H1 (cell line): ENCODE data around the gene SOX6. TPM values are rescaled to one million over a fixed set of nuclear protein-coding genes. Genes with fewer than 3 reads are reported as not detected.

Experiments used
- CTCF ChIA-PET: fragments of 300-600 bp; sonication (Branson Sonifier 250); formaldehyde crosslinking; loops from one replicate; lab custom pipeline; 2021; ENCODE audit not compliant: partially characterized antibody; lab: Charles Lee
- POLR2A ChIA-PET: fragments of 300-600 bp; sonication (Branson Sonifier 250); formaldehyde crosslinking; loops from one replicate; lab custom pipeline; 2021; ENCODE audit warnings: inconsistent platforms; ENCODE audit not compliant: partially characterized antibody; lab: Charles Lee
- DNase-seq, 2 experiments: peaks; one replicate each; pipeline versions ENCODE4 v3.0.0 to v3.0.0-alpha.2; 2010 to 2022; ENCODE audit warnings: low spot score in 2 of 2, low read depth in 1 of 2, mixed read lengths in 1 of 2
- FAIRE-seq: peaks from 2 replicates; lab custom pipeline; 2011; peaks lifted over from hg19 to GRCh38; lab: Jason Lieb, UNC
- H2AFZ ChIP-seq: 2 replicates; pipeline ENCODE4 v1.8.1; 2012; ENCODE audit warnings: low read length, inconsistent platforms
- H2AK5ac ChIP-seq: 2 replicates; pipeline ENCODE4 v1.6.1; 2013; ENCODE audit warnings: low read depth, low read length
- H2BK120ac ChIP-seq: replicated peaks from 2 replicates; pipeline ENCODE3; 2013; ENCODE audit warnings: low read depth, low read length, inconsistent platforms
- H2BK12ac ChIP-seq: 2 replicates; pipeline ENCODE4 v1.6.1; 2013; ENCODE audit warnings: low read depth, low read length
- H2BK15ac ChIP-seq: 2 replicates; pipeline ENCODE4 v1.6.1; 2013; ENCODE audit warnings: low read length
- H2BK20ac ChIP-seq: 2 replicates; pipeline ENCODE4 v1.6.1; 2013; ENCODE audit warnings: low read length
- H2BK5ac ChIP-seq: 2 replicates; pipeline ENCODE4 v1.6.1; 2013; ENCODE audit warnings: low read depth, low read length
- H3K14ac ChIP-seq: 2 replicates; pipeline ENCODE4 v1.6.1; 2013; ENCODE audit warnings: inconsistent platforms; ENCODE audit not compliant: insufficient read length
- H3K18ac ChIP-seq: 2 replicates; pipeline ENCODE4 v1.6.1; 2013; ENCODE audit warnings: low read length; ENCODE audit errors: extremely low read depth
- H3K23ac ChIP-seq: 2 replicates; pipeline ENCODE4 v1.6.1; 2013; ENCODE audit warnings: inconsistent platforms; ENCODE audit not compliant: insufficient read length
- H3K23me2 ChIP-seq: 2 replicates; pipeline ENCODE4 v1.6.1; 2013; ENCODE audit warnings: low read depth, low read length
- H3K27ac ChIP-seq: 2 replicates; pipeline ENCODE4 v1.6.1; 2011; ENCODE audit warnings: low read depth, low read length, inconsistent platforms
- H3K27me3 ChIP-seq, 4 experiments: replicated peaks in 1 of 4; 1 replicate in 1 of 4; 2 replicates in 3 of 4; pipeline versions ENCODE4 v1.6.1 to v1.8.1; 2011 to 2013; ENCODE audit warnings: low read length in 3 of 4, mild to moderate bottlenecking in 3 of 4, inconsistent platforms in 2 of 4, mixed read lengths in 2 of 4, moderate library complexity in 1 of 4; ENCODE audit not compliant: control insufficient read depth in 3 of 4, insufficient read depth in 3 of 4; ENCODE audit errors: extremely low read depth in 1 of 4
- H3K36me3 ChIP-seq, 4 experiments: 2 replicates each; pipeline versions ENCODE4 v1.6.1 to v1.8.1; 2011 to 2013; ENCODE audit warnings: mild to moderate bottlenecking in 4 of 4, low read length in 3 of 4, moderate library complexity in 2 of 4, control low read depth in 1 of 4, inconsistent platforms in 1 of 4; ENCODE audit not compliant: insufficient read depth in 4 of 4, control insufficient read depth in 2 of 4
- H3K4ac ChIP-seq: replicated peaks from 2 replicates; pipeline ENCODE3; 2013; ENCODE audit warnings: low read length, low read depth, mixed read lengths, inconsistent platforms; ENCODE audit not compliant: insufficient read length
- H3K4me1 ChIP-seq, 4 experiments: replicated peaks in 1 of 4; 1 replicate in 1 of 4; 2 replicates in 3 of 4; pipeline versions ENCODE4 v1.6.1 to v1.8.1; 2011 to 2013; ENCODE audit warnings: low read length in 3 of 4, inconsistent platforms in 2 of 4, mixed read lengths in 1 of 4; ENCODE audit not compliant: insufficient read depth in 4 of 4, control insufficient read depth in 3 of 4
- H3K4me2 ChIP-seq, 2 experiments: 2 replicates each; pipeline versions ENCODE4 v1.6.1 to v1.8.1; 2011 to 2013; ENCODE audit warnings: low read depth in 2 of 2, low read length in 2 of 2, control low read depth in 1 of 2, inconsistent platforms in 1 of 2, mild to moderate bottlenecking in 1 of 2; ENCODE audit not compliant: insufficient read depth in 1 of 2
- H3K4me3 ChIP-seq, 4 experiments: fragments of 200-600, 300-600 bp in 1 of 4; sonication (generic), shearing (Covaris generic), sonication (Bioruptor Twin) in 1 of 4; 2 replicates each; pipeline versions ENCODE4 v1.5.1 to v1.8.1; 2011 to 2016; ENCODE audit warnings: low read length in 4 of 4, low read depth in 3 of 4, control low read depth in 2 of 4, inconsistent platforms in 2 of 4, mild to moderate bottlenecking in 2 of 4, mixed read lengths in 1 of 4, moderate library complexity in 1 of 4; ENCODE audit not compliant: insufficient read depth in 2 of 4; ENCODE audit errors: extremely low read depth in 1 of 4
- H3K56ac ChIP-seq: replicated peaks from 2 replicates; pipeline ENCODE3; 2013; ENCODE audit warnings: low read depth, mild to moderate bottlenecking, mixed read lengths, low read length, inconsistent platforms; ENCODE audit not compliant: insufficient read length
- H3K79me1 ChIP-seq: 2 replicates; pipeline ENCODE4 v1.6.1; 2013; ENCODE audit warnings: low read depth, low read length, control low read depth
- H3K79me2 ChIP-seq, 2 experiments: 2 replicates each; pipeline versions ENCODE4 v1.6.1 to v1.8.1; 2012 to 2013; ENCODE audit warnings: low read length in 2 of 2, mild to moderate bottlenecking in 2 of 2, inconsistent platforms in 1 of 2; ENCODE audit not compliant: insufficient read depth in 2 of 2, control insufficient read depth in 1 of 2
- H3K9ac ChIP-seq, 4 experiments: replicated peaks in 1 of 4; 1 replicate in 1 of 4; 2 replicates in 3 of 4; pipeline versions ENCODE4 v1.6.1 to v1.8.1; 2011 to 2013; ENCODE audit warnings: low read depth in 3 of 4, low read length in 3 of 4, control low read depth in 2 of 4, mild to moderate bottlenecking in 2 of 4, moderate library complexity in 2 of 4, inconsistent platforms in 1 of 4; ENCODE audit errors: extremely low read depth in 1 of 4
- H3K9me3 ChIP-seq, 2 experiments: 2 replicates each; pipeline versions ENCODE4 v1.6.1 to v1.8.1; 2012 to 2013; ENCODE audit warnings: mild to moderate bottlenecking in 2 of 2, moderate library complexity in 2 of 2, control low read depth in 1 of 2, inconsistent platforms in 1 of 2, low read depth in 1 of 2, low read length in 1 of 2, mixed read lengths in 1 of 2; ENCODE audit not compliant: insufficient read depth in 2 of 2
- H4K20me1 ChIP-seq, 2 experiments: replicated peaks in 1 of 2; 2 replicates each; pipeline versions ENCODE3 to v1.8.1; 2011 to 2013; ENCODE audit warnings: inconsistent platforms in 2 of 2, low read length in 2 of 2, mild to moderate bottlenecking in 1 of 2; ENCODE audit not compliant: insufficient read depth in 2 of 2, control insufficient read depth in 1 of 2
- H4K5ac ChIP-seq: 2 replicates; pipeline ENCODE4 v1.6.1; 2013; ENCODE audit warnings: low read length, low read depth, mixed read lengths, inconsistent platforms; ENCODE audit not compliant: insufficient read length
- H4K8ac ChIP-seq: 2 replicates; pipeline ENCODE4 v1.8.0; 2013; ENCODE audit warnings: mild to moderate bottlenecking, moderate library complexity, low read length, inconsistent platforms; ENCODE audit not compliant: insufficient read depth; ENCODE audit errors: extremely low read depth
- H4K91ac ChIP-seq: replicated peaks from 2 replicates; pipeline ENCODE3; 2013; ENCODE audit warnings: low read length, mixed read lengths, inconsistent platforms; ENCODE audit not compliant: insufficient read length
- BRCA1 ChIP-seq: IDR thresholded peaks from 2 replicates; pipeline ENCODE4 v1.6.1; 2012; ENCODE audit warnings: low read depth, low read length, improper control_type of control experiment
- RFX5 ChIP-seq: IDR thresholded peaks from 2 replicates; pipeline ENCODE4 v1.6.1; 2011; ENCODE audit warnings: low read depth, low read length, improper control_type of control experiment, borderline replicate concordance
- SUZ12 ChIP-seq: fragments of 200-600 bp; sonication (generic); IDR thresholded peaks from 2 replicates; pipeline ENCODE4 v1.6.1; 2012; ENCODE audit warnings: mild to moderate bottlenecking, inconsistent platforms, low read length, moderate library complexity, mixed read lengths
- TEAD4 ChIP-seq: IDR thresholded peaks from 2 replicates; pipeline ENCODE4 v1.6.1; 2012; ENCODE audit warnings: low read depth, low read length, inconsistent platforms, mixed read lengths
- WGBS, 2 experiments: shearing (Covaris generic) in 1 of 2; methylation state at CpG; one replicate each; pipeline versions ENCODE4 v1.1.6 to v1.1.7; 2013 to 2015; ENCODE audit warnings: low lambda C conversion rate in 2 of 2, mixed read lengths in 2 of 2, inconsistent platforms in 1 of 2, low coverage in 1 of 2, missing lambda C conversion rate in 1 of 2; ENCODE audit not compliant: insufficient replicate concordance in 2 of 2, insufficient coverage in 1 of 2, insufficient read length in 1 of 2; ENCODE audit errors: extremely low coverage in 1 of 2, missing lambda C conversion rate in 1 of 2; 5-methylcytosine and 5-hydroxymethylcytosine counted together
- polyA plus RNA-seq, 7 experiments: library from polyadenylated mRNA; depleted of rRNA in 3 of 7; stranded (reverse) in 5 of 7; unstranded in 2 of 7; fragments of >200 nt in 5 of 7; fragments of 200-250 nt in 2 of 7; gene quantifications; 1 replicate in 5 of 7; 2 replicates in 1 of 7; 4 replicates in 1 of 7; pipeline versions ENCODE4 v1.2.1 to v1.2.3, GENCODE V29; 2011 to 2013; ENCODE audit warnings: missing spikeins in 2 of 7, mixed read lengths in 2 of 7
- total RNA-seq: library from RNA; stranded (reverse); fragmentation: NEBNext Ultra II Directional; extraction: Animal tissue kit (Norgen Biotek cat#: 25700); gene quantifications from 2 replicates; pipeline ENCODE4 v1.2.1, GENCODE V29; 2021

The SOX6 gene
- total and polyA plus RNA-seq, 2 of the 8 experiments (the other 6 are each of a cell fraction or from before 2014, with no cell fraction given) = 0.09 TPM; not detected in 1

GRCh38 chr11:16359369-16359768 is 3.0 kb upstream of the SOX6 start:
- no peak overlapping the region for H2AFZ ChIP-seq
- no peak overlapping the region for H3K18ac ChIP-seq
- no peak overlapping the region for H3K14ac ChIP-seq
- no peak for TF ChIP-seq BRCA1
- TF ChIP-seq RFX5 = no peak
- no peak for TF ChIP-seq TEAD4
- no peak for TF ChIP-seq SUZ12
- TF ChIP-seq, all 59 proteins: peak for 0
- Histone ChIP-seq H2BK120ac (no peak overlapping the region), H4K5ac (no peak overlapping the region), H3K27me3 (no peaks in the 10 kb centered on the region; a peak in 1 of 7 replicates), H4K20me1 (no peaks in the 10 kb centered on the region), H2BK5ac (no peak overlapping the region), H3K9me3 (no peaks in the 10 kb centered on the region), H3K79me1 (no peaks in the 10 kb centered on the region), H4K8ac (no peak overlapping the region), H2BK12ac (no peak overlapping the region), H3K4me3 (no peak overlapping the region), H3K4me2 (no peak overlapping the region), H3K4ac (no peak overlapping the region), H4K91ac (no peak overlapping the region), H3K4me1 (peaks cover 0 to 4% (median 0%) of the 10 kb centered on the region in 4 experiments; a peak in 3 of 7 replicates), H3K23ac (no peak overlapping the region), H2BK20ac (no peak overlapping the region), H3K23me2 (no peaks in the 10 kb centered on the region), H3K27ac (no peak overlapping the region), H3K9ac (no peak overlapping the region), H2AK5ac (no peak overlapping the region), H3K36me3 (no peaks in the 10 kb centered on the region), H3K79me2 (no peaks in the 10 kb centered on the region), H2BK15ac (no peak overlapping the region), H3K56ac (no peak overlapping the region)
- DNase-seq (no peak), FAIRE-seq (no peak)
- 89 to 100% methylated on average over 2 to 4 of the region's 4 CpGs for WGBS, 2 experiments
- CTCF ChIA-PET = no interaction called here
- POLR2A ChIA-PET = no interaction called here
